Effector CD4-positive, alpha-beta T cell (primary cell): ENCODE data around the gene FBLN1.
"Not testable (repeated sequence)": the region's sequence is repeated elsewhere in the genome, so short reads cannot be mapped to it uniquely, and the experiment has no call there.

Source experiments
- DNase-seq: peaks from one replicate; pipeline ENCODE4 v3.0.0-alpha.2; 2020

The FBLN1 gene

DNA sequence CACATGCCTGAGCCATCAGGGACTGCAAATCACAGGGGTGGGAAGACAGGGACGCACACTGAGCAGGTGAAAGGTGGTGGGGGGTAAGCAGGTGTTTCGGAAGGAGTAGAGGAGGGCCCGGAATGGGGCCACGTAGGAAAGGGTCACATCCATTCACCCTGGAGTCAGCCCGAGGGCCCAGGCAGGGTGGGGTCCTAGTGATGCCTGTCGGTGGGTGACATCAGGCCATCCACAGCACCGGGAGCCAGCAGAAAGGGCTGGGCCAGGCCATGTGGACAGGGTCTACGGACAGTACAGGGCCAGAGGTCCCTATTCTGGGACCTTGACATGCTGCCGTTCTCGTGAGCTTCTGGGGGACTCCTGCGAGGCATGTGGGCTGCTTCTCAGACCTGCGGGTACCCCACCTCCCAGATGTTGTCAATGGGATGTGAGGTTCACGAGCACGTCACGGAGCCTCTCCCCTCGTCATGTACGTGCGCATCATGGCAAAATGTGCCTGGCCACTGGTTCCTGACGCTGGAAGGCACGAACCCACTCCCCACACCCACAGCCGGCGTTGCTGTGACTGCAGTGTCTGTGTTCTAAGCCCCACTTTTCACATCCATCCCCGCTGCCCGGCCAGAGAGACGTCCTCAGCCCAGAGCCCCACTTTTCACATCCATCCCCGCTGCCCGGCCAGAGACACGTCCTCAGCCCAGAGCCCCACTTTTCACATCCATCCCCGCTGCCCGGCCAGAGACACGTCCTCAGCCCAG, 84.1 kb downstream of the FBLN1 start:
- no peak for DNase-seq

DNA sequence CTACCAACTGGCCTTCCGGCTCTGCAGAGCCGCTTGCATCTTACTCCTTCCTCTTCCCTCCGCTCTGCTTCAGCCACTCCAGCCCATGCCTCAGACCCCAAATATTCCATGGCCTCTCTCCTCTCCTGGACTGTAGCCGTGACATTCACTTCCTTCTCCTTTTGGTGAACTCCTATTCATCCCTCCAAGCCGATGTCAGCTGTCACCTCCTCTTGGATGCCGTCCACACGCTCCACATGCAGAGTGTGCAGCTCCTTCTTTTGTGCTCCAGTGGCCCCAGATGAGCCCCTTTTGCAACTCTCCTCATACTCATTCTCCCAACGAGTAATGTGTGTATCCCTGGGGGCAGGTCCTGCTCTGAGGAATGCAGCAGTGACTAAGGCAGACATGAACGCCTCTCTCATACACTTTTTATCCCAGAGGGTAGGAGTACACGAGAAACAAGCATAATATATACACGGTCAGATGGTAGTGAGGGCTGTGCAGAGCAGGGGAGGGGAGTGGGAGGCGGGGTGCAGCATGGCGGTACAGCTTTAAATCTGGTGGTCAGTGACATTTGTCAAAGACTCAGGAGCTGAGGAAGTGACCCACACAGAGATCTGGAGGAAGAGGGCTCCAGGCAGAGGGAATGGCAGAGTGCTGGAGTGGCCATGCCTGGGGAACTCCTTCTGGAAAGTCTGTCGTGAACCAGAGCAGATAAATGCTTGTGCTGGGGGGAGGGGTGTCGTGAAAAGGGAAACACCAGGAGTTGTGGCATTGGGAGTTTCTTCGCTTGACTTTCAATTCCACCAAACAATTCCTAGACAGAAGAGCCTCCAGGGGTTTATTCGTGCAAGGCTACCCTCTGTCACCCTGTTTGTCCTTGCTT, 85.2 kb downstream of the FBLN1 start:
- no peak for DNase-seq

DNA sequence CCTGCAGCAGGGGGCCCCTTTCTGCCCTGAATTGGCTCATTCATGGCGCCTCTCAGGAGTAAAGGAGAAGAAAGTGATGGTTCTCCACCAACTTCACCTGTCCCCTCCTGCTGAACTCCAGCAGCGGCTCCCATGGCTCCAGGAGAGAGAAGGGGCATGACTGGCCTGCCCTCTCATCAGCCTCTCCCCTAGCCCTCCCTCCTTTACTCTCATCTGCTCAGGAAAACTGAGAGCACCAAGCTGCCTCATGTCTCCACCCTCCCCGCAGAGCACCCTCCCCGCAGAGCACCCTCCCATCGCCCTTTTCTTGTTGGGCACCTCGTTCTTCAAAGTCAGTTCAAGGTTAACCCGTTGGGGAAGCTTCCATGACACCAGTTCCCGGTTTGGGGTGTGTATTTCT, 86.9 kb downstream of the FBLN1 start:
- DNase-seq, result no peak

DNA sequence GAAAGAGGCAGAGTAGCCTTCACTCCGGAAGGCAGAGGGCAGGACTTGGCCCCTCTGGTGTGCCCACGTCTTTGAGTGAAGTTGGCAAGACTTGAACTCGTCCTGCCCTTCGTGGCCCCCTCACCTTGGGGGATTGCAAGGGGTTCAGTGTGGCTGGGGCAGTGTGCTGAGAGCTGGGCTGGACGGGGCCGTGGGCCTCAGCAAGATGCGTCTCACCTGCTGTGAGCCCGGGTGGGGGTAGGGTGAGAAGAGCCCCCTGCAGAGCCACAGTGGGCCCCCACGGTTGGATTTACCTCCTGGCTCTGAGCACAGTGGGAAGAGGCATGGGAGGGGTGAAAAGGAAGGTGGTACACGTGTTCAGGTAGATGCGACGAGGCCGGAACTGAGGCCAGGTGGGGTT, 87.6 kb downstream of the FBLN1 start:
- DNase-seq, result no peak

DNA sequence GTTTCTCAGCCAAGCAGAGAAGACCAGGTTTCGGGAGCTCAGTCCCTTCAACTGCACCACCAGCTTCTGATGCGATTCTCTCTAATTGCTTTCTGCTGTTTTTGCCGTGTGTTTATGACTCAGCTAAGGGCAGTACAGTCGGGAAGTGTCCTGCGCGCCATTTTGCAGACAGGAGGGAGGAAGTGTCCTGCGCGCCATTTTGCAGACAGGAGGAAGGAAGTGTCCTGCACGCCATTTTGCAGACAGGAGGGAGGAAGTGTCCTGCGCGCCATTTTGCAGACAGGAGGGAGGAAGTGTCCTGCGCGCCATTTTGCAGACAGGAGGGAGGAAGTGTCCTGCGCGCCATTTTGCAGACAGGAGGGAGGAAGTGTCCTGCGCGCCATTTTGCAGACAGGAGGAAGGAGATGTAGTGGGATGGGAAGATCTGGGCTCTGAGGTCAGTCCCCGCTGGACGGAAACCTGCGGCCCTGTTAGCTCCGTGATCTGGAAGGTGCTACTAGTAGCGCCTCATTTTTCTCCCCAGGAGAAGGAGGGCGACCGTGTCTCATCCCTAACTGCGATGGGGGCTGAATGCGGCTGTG, 89.0 kb downstream of the FBLN1 start:
- DNase-seq, result not testable (repeated sequence)

DNA sequence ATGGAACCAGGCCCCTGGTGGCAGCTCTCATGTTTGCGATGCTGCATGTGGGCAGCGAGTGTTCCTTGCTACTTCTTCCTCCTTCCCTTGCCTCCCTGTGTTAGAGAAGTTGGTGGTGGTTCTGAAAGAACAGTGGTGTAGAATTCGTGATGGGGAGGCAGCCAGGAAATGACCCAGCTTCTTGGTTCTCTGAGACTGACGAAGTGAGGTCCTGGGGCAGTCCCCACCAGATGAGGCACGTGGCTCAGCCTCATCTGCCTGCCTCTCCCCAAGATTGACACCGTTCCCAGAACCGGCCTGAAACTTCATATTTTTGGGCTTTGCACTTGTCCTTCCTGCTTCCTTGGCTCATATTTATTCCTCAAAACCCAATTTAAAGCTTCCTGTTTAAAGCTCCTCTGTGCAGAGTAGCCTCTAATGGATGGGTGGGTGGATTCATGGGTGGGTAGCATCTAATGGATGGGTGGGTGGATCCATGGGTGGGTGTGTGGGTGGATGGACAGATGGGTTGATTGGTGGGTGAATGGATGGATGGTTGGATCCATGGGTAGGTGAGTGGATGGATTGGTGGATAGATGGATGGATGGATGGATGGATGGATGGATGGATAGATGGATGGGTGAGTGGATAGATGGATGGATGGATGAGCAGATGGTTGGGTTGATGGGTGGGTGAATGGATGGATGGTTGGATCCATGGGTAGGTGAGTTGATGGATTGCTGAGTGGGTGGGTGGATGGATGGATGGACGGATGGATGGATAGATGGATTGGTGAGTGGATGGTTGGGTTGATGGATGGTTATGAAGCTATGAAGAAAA, 91.6 kb downstream of the FBLN1 start:
- no peak for DNase-seq

DNA sequence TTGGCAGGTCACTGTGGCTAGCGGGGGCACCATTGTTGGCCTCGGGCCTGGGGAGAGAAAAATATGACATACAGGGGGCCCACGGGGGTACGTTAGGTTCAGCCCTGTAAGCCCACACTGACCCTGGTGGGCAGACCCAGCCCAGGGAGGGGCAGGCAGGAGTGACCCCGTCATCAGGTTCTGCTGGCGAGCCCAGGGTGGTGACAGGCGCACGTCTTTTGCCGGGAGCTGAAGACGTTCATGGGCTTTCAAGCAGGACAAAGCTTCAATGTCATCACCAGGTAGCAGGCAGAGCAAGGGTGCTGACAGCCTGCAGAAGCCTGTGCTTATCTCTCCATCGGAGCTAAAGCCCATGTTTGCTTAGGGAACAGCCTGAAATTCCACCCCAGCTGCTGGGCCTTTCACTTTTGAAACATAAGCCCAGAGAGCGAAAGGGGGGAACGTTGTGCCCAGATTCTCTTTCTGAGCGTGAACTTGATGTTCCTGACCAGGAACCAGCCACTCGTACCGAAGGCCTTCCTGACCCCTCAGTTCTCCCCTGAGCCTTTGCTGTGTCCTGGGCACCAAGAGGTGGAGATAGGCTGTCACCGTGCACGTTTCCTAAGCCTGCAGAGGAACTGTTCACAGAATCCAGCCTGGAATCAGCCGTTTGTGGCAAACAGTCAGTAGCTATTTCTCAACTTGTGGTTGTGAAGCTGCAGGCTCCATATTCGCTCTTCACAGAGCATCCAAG, 94.9 kb downstream of the FBLN1 start:
- no peak for DNase-seq

DNA sequence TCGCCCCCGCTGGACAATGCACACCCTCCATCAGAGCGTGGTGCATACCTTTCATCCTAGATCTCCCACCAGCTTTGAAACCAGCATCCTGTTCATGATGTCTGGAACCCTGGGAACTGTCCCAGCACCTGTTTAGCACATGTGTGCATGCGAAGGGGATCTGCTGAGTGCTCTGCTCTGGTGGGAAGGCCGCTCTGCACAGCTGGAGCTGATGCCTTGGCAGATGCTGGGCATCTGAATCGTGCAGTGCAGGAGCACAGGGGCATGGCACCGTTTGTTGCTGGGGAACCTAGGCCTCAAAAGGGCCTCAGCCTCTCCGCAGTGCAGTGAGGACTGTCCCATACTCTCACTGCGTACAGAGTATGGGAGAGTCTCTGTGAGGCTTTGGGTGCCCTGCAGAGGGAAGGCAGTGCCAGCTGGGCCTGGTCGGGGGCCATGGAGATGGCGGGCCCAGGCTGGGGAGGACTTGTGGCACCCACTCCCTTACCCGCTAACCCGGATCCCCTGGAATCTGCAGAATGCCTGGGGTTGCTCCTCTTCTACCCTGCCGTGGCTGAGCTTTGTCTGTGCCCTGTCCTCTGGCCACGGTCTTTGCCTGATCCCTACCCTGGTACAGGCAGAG, 96.0 kb downstream of the FBLN1 start:
- no peak for DNase-seq

DNA sequence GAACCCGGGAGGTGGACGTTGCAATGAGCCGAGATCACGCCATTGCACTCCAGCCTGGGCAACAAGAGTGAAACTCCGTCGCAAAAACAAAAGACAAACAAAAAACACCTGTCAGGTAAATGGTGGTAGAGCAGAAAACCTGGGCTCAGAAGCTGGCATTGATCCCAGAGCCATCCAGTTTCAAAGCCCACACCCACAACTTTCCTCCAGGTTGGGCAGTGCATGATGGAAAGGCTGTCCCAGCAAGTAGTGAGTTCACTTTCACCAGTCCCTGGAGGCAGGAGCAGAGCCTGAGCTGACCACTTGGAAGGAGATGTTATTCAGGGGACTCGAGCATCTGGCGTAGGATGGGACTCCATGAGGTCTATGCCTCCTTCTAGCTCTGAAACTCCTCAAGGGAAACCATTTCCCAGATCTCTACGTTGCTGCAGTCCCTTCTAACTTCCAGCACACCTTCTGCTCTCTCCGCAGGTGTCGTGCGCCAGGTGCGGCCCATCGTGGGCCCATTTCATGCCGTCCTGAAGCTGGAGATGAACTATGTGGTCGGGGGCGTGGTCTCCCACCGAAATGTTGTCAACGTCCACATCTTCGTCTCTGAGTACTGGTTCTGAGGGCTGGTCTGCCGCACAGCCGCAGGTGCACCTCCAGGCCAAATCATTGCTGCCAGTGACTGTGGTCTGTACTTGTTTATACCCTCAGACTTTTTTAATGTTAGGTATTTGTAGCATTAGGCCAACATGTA, 97.3 kb downstream of the FBLN1 start:
- no peak for DNase-seq

DNA sequence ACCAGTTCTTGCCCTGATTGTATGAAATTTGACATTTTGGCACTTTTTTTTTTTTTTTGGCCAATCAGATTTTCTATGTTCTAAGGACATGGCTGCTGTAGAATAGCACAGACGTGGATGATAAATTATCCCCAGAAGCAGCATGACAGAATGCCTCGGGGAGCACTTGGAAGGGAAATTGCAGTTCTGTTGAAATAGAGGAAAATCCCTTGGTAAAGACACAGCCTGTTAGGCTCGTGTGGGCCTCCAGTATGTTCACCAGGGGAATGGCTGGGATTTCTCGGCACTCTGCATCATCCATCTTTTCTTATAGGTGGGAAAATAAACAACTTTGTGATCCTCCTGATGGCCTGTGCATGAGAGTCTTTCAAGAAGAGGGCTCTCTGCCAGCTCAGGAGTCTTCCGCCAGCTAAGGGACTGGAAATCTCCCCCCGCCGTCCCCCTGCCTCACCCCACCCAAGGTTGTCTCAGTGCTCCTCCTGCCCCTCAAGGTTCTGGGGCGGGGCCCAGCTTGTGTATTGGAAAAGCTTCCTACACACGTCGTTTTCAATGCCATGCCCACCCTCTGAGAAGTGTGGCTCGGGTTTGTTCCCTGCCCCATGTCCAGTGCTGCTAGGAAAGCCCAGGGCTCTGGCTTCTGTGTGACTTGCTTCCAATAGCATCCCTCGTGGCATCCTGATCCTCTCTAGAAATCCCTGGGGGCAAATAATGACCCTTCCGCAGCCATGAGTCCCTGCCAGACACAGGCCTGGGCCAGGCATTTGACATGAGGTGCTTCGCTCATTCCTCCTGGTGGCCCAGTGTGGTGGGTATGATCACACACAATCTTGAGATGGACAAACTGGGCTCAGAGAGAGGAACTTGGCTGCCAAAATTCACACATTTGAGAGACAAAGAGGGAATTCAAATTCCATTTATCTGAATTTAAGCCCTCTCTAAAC, 98.4 kb downstream of the FBLN1 start:
- no peak for DNase-seq

DNA sequence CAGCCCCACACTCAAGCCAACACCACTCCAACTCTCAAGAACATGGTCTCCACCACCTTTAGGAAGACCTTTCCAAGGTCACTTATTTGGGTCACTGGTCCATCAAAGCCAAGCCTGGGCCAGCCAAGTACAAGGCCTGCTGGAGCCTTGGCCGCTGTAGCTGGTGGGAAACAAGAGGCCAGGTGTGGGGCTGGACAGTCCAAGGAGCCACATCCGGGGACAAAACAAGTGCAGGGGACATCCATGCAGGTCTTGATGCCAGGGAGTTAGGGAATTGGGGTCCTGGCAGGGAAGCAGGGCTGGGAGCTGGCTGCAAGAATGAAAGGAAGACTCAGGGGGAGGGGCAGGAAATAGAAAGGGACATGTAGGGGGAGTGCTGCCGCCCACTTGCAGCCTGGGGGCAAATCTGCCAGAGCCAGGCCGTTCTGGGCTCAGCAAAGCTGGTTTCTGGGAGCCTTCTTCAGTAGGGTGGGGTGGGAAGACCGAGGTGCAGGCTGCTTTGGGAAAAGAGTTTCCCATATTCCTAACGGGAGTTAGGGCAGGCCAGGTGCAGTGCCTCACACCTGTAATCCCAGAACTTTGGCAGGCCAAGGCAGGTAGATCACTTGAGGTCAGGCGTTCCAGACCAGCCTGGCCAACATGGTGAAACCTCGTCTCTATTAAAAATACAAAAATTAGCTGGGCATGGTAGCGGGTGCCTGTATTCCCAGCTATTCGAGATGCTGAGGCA, 99.5 kb downstream of the FBLN1 start:
- no peak for DNase-seq

DNA sequence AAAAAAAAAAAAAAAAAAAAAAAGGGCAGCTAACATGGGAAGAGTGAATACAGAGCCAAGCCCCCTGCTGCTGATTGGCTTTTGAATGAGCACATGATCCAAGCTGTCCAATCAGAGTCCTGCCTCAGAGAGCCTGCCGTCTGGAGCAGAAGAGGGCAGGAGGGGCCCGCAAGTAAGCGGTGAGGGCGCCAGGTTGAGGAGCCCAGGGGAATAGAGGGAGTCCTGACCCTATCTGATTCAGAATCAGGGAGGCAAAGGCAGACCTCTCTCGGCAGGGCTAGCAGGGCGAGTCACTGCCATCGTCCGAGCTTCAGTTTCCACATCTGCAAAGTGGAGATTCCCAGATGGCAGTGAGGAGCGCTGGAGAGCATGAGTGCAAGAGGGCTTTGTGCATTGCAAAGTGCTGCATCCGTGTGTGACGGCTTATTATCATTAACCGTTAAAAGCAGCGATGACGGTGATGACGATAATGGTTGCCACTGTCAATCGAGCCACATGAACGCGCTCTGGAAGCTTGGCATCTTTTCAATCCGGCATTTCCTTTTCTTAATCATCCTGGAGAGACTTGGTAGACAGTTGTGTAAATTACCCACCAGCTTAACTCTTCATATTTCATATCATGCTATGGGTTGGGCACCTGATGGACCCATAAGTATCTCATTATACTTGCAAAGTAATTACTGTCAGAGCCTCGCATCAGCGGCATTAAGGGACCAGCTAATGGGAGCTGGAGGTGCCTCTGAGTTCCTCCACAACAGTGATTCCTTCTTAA, 100.3 kb downstream of the FBLN1 start:
- no peak for DNase-seq

DNA sequence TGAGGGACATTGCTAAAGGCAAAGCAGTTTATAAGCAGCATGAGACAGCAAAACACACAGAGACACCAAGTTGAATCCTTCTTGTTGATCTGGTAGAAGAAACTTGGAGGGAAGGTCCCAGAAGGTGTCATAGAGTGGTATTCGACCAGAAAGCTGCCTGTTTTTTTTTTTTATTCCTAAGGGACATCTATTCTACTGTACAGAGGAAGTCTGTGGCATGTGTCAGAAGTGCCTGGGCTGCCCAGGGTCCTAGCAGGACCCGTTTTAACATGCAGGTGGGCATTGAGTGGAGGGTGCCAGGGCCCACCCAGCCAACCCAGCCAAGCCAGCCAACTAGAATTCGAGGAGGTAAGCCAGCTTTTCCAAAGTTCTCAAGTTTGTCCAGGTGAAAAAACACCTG, 100.9 kb downstream of the FBLN1 start:
- no peak for DNase-seq

DNA sequence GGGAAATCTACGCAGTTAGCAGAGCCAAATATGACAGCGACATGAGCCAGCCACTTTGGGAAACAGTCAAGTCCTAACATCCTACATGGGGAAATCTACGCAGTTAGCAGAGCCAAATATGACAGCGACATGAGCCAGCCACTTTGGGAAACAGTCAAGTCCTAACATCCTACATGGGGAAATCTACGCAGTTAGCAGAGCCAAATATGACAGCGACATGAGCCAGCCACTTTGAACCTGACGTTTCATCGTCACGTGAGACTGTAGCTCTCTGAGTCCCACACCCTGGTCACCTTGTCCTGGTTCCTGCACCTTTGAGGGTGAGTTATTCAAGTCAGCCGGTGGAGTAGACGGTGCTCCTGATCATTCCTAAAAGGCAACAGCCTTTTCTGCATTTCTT, 105.4 kb downstream of the FBLN1 start:
- DNase-seq, result not testable (repeated sequence)

DNA sequence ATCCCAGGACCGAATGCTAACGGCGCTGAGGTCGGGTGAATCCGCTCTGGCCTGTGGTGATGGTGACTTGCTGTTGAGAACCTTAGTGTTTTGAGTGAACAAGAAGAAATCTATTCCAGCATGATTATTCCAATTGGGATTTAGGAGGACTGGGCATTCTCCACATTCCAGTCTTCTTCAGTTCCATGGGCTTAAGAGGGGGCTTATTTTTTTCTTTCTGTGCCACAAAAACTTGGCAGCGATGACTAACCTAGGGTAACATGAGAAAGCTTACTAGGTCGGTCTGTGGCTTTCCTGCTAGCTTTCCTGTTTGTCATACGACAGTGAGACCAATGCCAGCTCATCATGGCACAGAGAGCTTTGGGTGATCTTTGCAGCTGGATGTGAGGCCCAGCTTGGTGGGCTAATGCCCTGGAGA, 106.1 kb downstream of the FBLN1 start:
- no peak for DNase-seq

DNA sequence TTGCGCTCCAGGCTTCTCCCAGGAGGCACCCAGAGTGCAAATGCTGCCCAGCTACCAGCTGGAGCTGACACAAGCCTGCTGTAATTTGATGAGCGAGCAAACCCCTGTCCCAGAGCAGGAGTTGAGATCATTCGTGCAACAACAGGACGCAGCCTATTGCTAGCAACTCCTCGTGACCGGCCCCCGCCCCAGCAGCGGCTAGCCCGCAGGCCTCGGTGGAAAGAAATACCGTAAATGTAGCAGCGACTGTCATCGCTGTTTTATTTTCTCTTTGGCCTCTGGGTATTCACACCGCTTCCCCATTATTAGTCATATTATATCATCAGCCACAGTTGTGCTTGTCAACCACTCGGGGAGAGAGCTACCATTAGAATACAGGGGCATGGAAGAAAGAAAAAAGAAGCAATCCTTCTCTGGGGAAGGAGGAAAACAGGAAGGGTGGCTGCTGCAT, 109.8 kb downstream of the FBLN1 start:
- no peak for DNase-seq

DNA sequence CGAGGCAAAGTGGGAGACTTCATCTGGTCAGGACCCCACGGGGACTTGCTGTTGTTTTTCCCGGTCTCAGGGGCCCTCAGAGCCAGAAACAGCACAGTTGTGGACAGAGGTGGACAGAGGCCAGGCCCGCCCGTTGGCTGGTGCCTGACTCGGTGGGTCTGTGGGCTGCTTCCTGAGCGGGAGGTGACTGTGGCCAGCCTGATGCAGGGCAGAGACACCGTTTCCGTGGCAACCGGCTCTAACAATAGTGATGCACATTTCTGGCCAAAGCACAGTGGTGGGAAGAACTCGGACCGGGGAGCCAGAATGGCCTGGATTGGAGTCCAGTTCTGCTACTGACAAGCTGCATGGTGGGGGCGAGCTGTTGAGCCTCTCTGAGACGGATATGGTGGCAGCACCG, 110.3 kb downstream of the FBLN1 start:
- no peak for DNase-seq

DNA sequence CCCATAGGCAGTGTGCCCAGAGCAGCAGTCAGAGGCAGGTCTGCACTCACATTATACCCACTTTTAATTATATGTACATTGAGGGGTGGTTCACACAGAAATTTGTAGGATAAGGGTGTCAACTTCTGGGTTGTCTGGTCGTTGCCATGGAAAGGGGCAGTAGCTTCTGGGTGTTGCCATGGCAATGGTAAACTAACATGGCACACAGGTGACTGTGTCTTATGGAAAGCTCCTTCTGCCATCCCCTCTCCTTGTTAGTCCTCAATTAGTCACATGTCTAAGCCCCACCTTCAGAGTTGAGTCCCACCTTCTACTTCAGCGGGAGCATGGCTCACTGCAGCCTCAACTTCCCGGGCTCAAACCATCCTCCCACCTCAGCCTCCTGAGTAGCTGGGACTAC, 112.7 kb downstream of the FBLN1 start:
- no peak for DNase-seq
